OCI-LY7 (cell line): Measurements from ENCODE around the gene SMAD1. TPM values are rescaled to one million over a fixed set of nuclear protein-coding genes. Genes with fewer than 3 reads are reported as not detected.

Experiments used
- BruUV-seq: library from RNA; stranded (reverse); fragments of 400-500 nt; replicated peaks from 2 replicates; lab custom pipeline; 2021; lab: Mats Ljungman, UMichigan
- CTCF ChIA-PET: fragments of 300-600 bp; sonication (Branson Sonifier 250); formaldehyde crosslinking; loops from one replicate; lab custom pipeline; 2022; ENCODE audit warnings: antibody characterized with exemption; ENCODE audit not compliant: unreplicated experiment; lab: Charles Lee
- POLR2A ChIA-PET: fragments of 300-600 bp; sonication (Branson Sonifier 250); formaldehyde crosslinking; loops from one replicate; lab custom pipeline; 2022; ENCODE audit warnings: antibody characterized with exemption; lab: Charles Lee
- DNase-seq: peaks from one replicate; pipeline ENCODE4 v3.0.0-alpha.2; 2015; ENCODE audit warnings: low spot score
- H2AFZ ChIP-seq: fragments of 200-600 bp; sonication (generic), shearing (Covaris generic); 2 replicates; pipeline ENCODE4 v1.6.1; 2014; ENCODE audit warnings: mild to moderate bottlenecking, antibody characterized with exemption, low read length, moderate library complexity
- H3K27ac ChIP-seq: fragments of 200-600 bp; sonication (generic); 2 replicates; pipeline ENCODE4 v1.5.1; 2014; ENCODE audit warnings: mixed run types, low read depth, mild to moderate bottlenecking, moderate library complexity, low read length, inconsistent platforms; ENCODE audit not compliant: poor library complexity, severe bottlenecking
- H3K36me3 ChIP-seq: fragments of 200-600 bp; sonication (generic); 2 replicates; pipeline ENCODE4 v1.6.1; 2014; ENCODE audit warnings: mild to moderate bottlenecking, antibody characterized with exemption, low read length, moderate library complexity, mixed read lengths; ENCODE audit not compliant: insufficient read depth
- H3K4me1 ChIP-seq: fragments of 200-600 bp; sonication (generic); 2 replicates; pipeline ENCODE4 v1.5.1; 2014; ENCODE audit warnings: mild to moderate bottlenecking, low read length; ENCODE audit not compliant: insufficient read depth, poor library complexity, severe bottlenecking
- H3K4me2 ChIP-seq: fragments of 200-600 bp; sonication (generic); 2 replicates; pipeline ENCODE4 v1.6.1; 2014; ENCODE audit warnings: mild to moderate bottlenecking, low read length
- H3K4me3 ChIP-seq: fragments of 200-600 bp; sonication (generic); 2 replicates; pipeline ENCODE4 v1.5.1; 2014; ENCODE audit warnings: mild to moderate bottlenecking, low read depth, low read length; ENCODE audit not compliant: poor library complexity, severe bottlenecking
- H3K79me2 ChIP-seq: fragments of 200-600 bp; sonication (generic); 2 replicates; pipeline ENCODE4 v1.6.1; 2016; ENCODE audit warnings: low read depth, mild to moderate bottlenecking, low read length, moderate library complexity, mixed read lengths; ENCODE audit not compliant: insufficient read depth
- H3K9me2 ChIP-seq: fragments of 200-600 bp; sonication (generic); 2 replicates; pipeline ENCODE4 v1.6.1; 2016; ENCODE audit warnings: mild to moderate bottlenecking, low read length, mixed read lengths; ENCODE audit not compliant: insufficient read depth
- H3K9me3 ChIP-seq: fragments of 200-600 bp; sonication (generic); 2 replicates; pipeline ENCODE4 v1.6.1; 2014; ENCODE audit warnings: mild to moderate bottlenecking, mixed run types, low read length, mixed read lengths
- H4K20me1 ChIP-seq: fragments of 200-600 bp; sonication (generic); 2 replicates; pipeline ENCODE4 v1.6.1; 2014; ENCODE audit warnings: mild to moderate bottlenecking, antibody characterized with exemption, low read length, moderate library complexity, mixed read lengths; ENCODE audit not compliant: insufficient read depth
- CTCF ChIP-seq: fragments of 200-600 bp; sonication (generic); conservative IDR thresholded peaks from 2 replicates; pipeline ENCODE4 v1.5.1; 2014; ENCODE audit warnings: mild to moderate bottlenecking, antibody characterized with exemption, low read length, moderate library complexity, mixed read lengths
- EZH2phosphoT487 ChIP-seq: fragments of 200-600 bp; sonication (generic); IDR thresholded peaks from 2 replicates; pipeline ENCODE4 v1.6.1; 2018; ENCODE audit warnings: low read depth, borderline replicate concordance, mild to moderate bottlenecking, mixed run types, antibody characterized with exemption, low read length, moderate library complexity, mixed read lengths
- intact Hi-C: fragments of 100-400 bp; cut with micrococcal nuclease; formaldehyde crosslinking; loops from one replicate; pipeline ENCODE4 v1.10.0; 2022; ENCODE audit not compliant: unreplicated experiment
- total RNA-seq, 2 experiments: library from RNA; depleted of rRNA in 1 of 2; stranded (reverse); fragments of >200 nt in 1 of 2; shearing (Covaris generic) in 1 of 2; gene quantifications; 2 replicates each; pipeline ENCODE4 v1.2.3, GENCODE V29; 2014 to 2022

Gene SMAD1
- total RNA-seq, 2 experiments from 2014 or later = 39.9 to 60.9 TPM

- no peaks in the 10 kb centered on the region for H3K9me3 ChIP-seq
Observed at GRCh38 chr4:145486603-145487002, 5.0 kb downstream of the SMAD1 start.

GRCh38 chr4:145487631-145488030, 6.0 kb downstream of the SMAD1 start:
- H3K4me2 ChIP-seq = peak overlapping the region; percentile 96
- intact Hi-C loops = no loop called here
- no peaks in the 10 kb centered on the region for H3K9me2 ChIP-seq
- peak; percentile 87 for DNase-seq
- POLR2A ChIA-PET = interaction anchor here (0.5 to 3.7 kb wide), 8 partner anchors 8 to 77 kb away, joined by 3 to 27 read pairs (median 4); no protein-coding TSS in a partner anchor
- H3K79me2 ChIP-seq = peaks cover 100% of the 10 kb centered on the region
- no peak overlapping the region for H2AFZ ChIP-seq
- TF ChIP-seq CTCF (no peak), EZH2phosphoT487 (no peak)
- CTCF ChIA-PET = no interaction called here
- peaks cover 32% of the 10 kb centered on the region; the same call in 1 of the 2 replicates for H3K36me3 ChIP-seq
- H3K4me1 ChIP-seq = peaks cover 90% of the 10 kb centered on the region
- peak overlapping the region; percentile 63 for H3K27ac ChIP-seq
- peaks cover 45% of the 10 kb centered on the region; the same call in 1 of the 2 replicates for H4K20me1 ChIP-seq
- no peaks in the 10 kb centered on the region for H3K9me3 ChIP-seq
- no TSS peak for BruUV-seq
- peak overlapping the region; percentile 88 for H3K4me3 ChIP-seq

More at GRCh38 chr4:145486603-145487002, 5.0 kb downstream of the SMAD1 start:
- peak overlapping the region; percentile 88 for H3K4me3 ChIP-seq
- H3K9me2 ChIP-seq = no peaks in the 10 kb centered on the region
- CTCF ChIA-PET = no interaction called here
- no TSS peak for BruUV-seq
- peaks cover 100% of the 10 kb centered on the region for H3K79me2 ChIP-seq
- DNase-seq = no peak
- TF ChIP-seq EZH2phosphoT487 (no peak), CTCF (no peak)
- H3K4me2 ChIP-seq = peak overlapping the region; percentile 96
- peak overlapping the region; percentile 63 for H3K27ac ChIP-seq
- no peak overlapping the region for H2AFZ ChIP-seq
- H3K4me1 ChIP-seq = peaks cover 80% of the 10 kb centered on the region
- peaks cover 33% of the 10 kb centered on the region; the same call in 1 of the 2 replicates for H3K36me3 ChIP-seq
- intact Hi-C loops = no loop called here
- POLR2A ChIA-PET = interaction anchor here (0.5 to 3.7 kb wide), 6 partner anchors 9 to 471 kb away, joined by 3 to 27 read pairs (median 6); no protein-coding TSS in a partner anchor
- H4K20me1 ChIP-seq = peaks cover 38% of the 10 kb centered on the region; the same call in 1 of the 2 replicates

GRCh38 chr4:145488310-145488709, 6.7 kb downstream of the SMAD1 start:
- Histone ChIP-seq H3K4me3 (peak overlapping the region; percentile 88), H3K27ac (peak overlapping the region; percentile 63), H4K20me1 (peaks cover 45% of the 10 kb centered on the region; the same call in 1 of the 2 replicates), H2AFZ (no peak overlapping the region), H3K9me2 (no peaks in the 10 kb centered on the region), H3K9me3 (no peaks in the 10 kb centered on the region), H3K4me2 (peak overlapping the region; percentile 96), H3K79me2 (peaks cover 100% of the 10 kb centered on the region), H3K36me3 (peaks cover 25% of the 10 kb centered on the region; the same call in 1 of the 2 replicates), H3K4me1 (peaks cover 97% of the 10 kb centered on the region)
- ChIA-PET CTCF (no interaction called here), POLR2A (interaction anchor here (0.6 to 3.7 kb wide), 5 partner anchors 14 to 412 kb away, joined by 3 to 27 read pairs (median 4); no protein-coding TSS in a partner anchor)
- DNase-seq = no peak
- TF ChIP-seq EZH2phosphoT487 = no peak
- TF ChIP-seq CTCF = no peak
- BruUV-seq = no TSS peak
- intact Hi-C loops = no loop called here
